Natural killer cell (primary cell): ENCODE results near the gene CACNA1C. TPM values are rescaled to one million over a fixed set of nuclear protein-coding genes. Genes with fewer than 3 reads are reported as not detected.

Source experiments
- ATAC-seq, 3 donors: fragments of 150-1000 bp in 2 of 3; fragments of 200-7000 bp in 1 of 3; cut with Tn5 transposase; 1 replicate in 1 of 3; 2 replicates in 2 of 3; pipeline ENCODE4 v1.10.0; 2021; ENCODE audit warnings: mild to moderate bottlenecking in 2 of 3, moderate library complexity in 2 of 3
- DNase-seq, 2 donors: peaks; one replicate each; pipeline versions ENCODE4 v3.0.0 to v3.0.0-alpha.2; 2013 to 2021; ENCODE audit warnings: mixed read lengths in 1 of 2
- H3K27ac ChIP-seq: one replicate; pipeline ENCODE4 v1.5.1; 2013; ENCODE audit warnings: mild to moderate bottlenecking, low read length
- H3K27me3 ChIP-seq: one replicate; pipeline ENCODE4 v1.6.1; 2013; ENCODE audit warnings: low read length; ENCODE audit not compliant: control insufficient read depth, insufficient read depth
- H3K36me3 ChIP-seq: one replicate; pipeline ENCODE4 v1.6.1; 2013; ENCODE audit warnings: low read length; ENCODE audit not compliant: control insufficient read depth, insufficient read depth
- H3K4me1 ChIP-seq: one replicate; pipeline ENCODE4 v1.6.1; 2013; ENCODE audit warnings: low read length; ENCODE audit not compliant: control insufficient read depth, insufficient read depth
- H3K4me3 ChIP-seq: one replicate; pipeline ENCODE4 v1.5.1; 2013; ENCODE audit warnings: low read length
- H3K9me3 ChIP-seq: one replicate; pipeline ENCODE4 v1.6.1; 2013; ENCODE audit warnings: low read length; ENCODE audit not compliant: control insufficient read depth, insufficient read depth
- H3K27ac Mint-ChIP-seq, 2 donors: one replicate each; pipeline ENCODE4 v1.8.0; 2022; ENCODE audit warnings: mild to moderate bottlenecking in 2 of 2, mixed read lengths in 2 of 2, moderate library complexity in 1 of 2
- H3K27me3 Mint-ChIP-seq, 2 donors: one replicate each; pipeline ENCODE4 v1.8.0; 2022; ENCODE audit warnings: low read depth in 2 of 2, mixed read lengths in 2 of 2
- H3K36me3 Mint-ChIP-seq: one replicate; pipeline ENCODE4 v1.8.0; 2022; ENCODE audit warnings: mixed read lengths
- H3K4me1 Mint-ChIP-seq, 2 donors: one replicate each; pipeline ENCODE4 v1.8.0; 2022; ENCODE audit warnings: mixed read lengths in 2 of 2
- H3K4me3 Mint-ChIP-seq: one replicate; pipeline ENCODE4 v1.8.0; 2022; ENCODE audit warnings: mild to moderate bottlenecking, moderate library complexity, mixed read lengths
- H3K9me3 Mint-ChIP-seq, 2 donors: one replicate each; pipeline ENCODE4 v1.8.0; 2022; ENCODE audit warnings: mixed read lengths in 2 of 2
- WGBS: methylation state at CpG from one replicate; pipeline ENCODE4 v1.1.7; 2013; ENCODE audit warnings: missing lambda C conversion rate; ENCODE audit not compliant: insufficient coverage; 5-methylcytosine and 5-hydroxymethylcytosine counted together
- intact Hi-C: fragments of 100-400 bp; cut with micrococcal nuclease; formaldehyde crosslinking; loops from one replicate; pipeline ENCODE4 v1.14.2; 2022
- total RNA-seq, 4 donors: library from RNA; stranded (reverse); fragments of 120-200 nt in 1 of 4; gene quantifications; one replicate each; pipeline versions ENCODE4 v1.2.3 to v1.2.4, GENCODE V29; 2013 to 2022
- TF ChIP-seq, protein P1 (sequence below): fragments of 200-600 bp; IDR thresholded peaks from one replicate; pipeline ENCODE4 v1.8.0; 2022; ENCODE audit warnings: antibody characterized with exemption

Gene CACNA1C
- total RNA-seq, 3 donors from 2014 or later (not counting 1 experiment from before 2014, with no cell fraction given) = 0.07 to 0.35 (median 0.08) TPM

DNA sequence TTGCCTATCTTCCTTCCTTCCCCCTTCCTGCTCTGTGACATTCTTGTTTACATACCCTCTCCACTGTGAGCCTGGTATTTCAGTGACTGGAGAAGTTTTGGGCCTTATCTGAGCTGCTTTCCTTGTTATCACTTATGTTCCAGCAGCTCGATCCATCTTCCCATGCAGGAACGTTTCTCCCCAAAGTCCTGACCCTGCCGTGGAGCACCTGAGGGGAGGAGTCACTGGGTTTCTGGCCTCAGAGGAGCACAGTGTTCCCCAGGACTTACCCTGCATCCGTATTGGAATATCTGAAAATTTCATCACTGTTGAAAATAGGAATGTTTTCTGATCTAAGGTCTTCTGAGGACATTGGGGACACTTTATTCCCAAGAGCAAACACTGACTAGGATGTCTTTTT, 141.8 kb downstream of the CACNA1C start:
- H3K27me3 Mint-ChIP-seq = peaks cover 0 to 2% of the 10 kb centered on the region in 2 donors
- Histone ChIP-seq H3K9me3 (no peaks in the 10 kb centered on the region), H3K27me3 (no peaks in the 10 kb centered on the region), H3K36me3 (no peaks in the 10 kb centered on the region), H3K4me1 (no peaks in the 10 kb centered on the region), H3K27ac (no peak overlapping the region), H3K4me3 (no peak overlapping the region)
- H3K4me3 Mint-ChIP-seq = no peak overlapping the region
- no peak overlapping the region for H3K27ac Mint-ChIP-seq
- DNase-seq = no peak
- no peaks in the 10 kb centered on the region for H3K4me1 Mint-ChIP-seq
- WGBS = 76% methylated on average over 4 of the region's 4 CpGs
- H3K9me3 Mint-ChIP-seq = no peaks in the 10 kb centered on the region
- intact Hi-C loops = no loop called here
- no peaks in the 10 kb centered on the region for H3K36me3 Mint-ChIP-seq
- no peak for ATAC-seq
- TF ChIP-seq, protein P1, sequence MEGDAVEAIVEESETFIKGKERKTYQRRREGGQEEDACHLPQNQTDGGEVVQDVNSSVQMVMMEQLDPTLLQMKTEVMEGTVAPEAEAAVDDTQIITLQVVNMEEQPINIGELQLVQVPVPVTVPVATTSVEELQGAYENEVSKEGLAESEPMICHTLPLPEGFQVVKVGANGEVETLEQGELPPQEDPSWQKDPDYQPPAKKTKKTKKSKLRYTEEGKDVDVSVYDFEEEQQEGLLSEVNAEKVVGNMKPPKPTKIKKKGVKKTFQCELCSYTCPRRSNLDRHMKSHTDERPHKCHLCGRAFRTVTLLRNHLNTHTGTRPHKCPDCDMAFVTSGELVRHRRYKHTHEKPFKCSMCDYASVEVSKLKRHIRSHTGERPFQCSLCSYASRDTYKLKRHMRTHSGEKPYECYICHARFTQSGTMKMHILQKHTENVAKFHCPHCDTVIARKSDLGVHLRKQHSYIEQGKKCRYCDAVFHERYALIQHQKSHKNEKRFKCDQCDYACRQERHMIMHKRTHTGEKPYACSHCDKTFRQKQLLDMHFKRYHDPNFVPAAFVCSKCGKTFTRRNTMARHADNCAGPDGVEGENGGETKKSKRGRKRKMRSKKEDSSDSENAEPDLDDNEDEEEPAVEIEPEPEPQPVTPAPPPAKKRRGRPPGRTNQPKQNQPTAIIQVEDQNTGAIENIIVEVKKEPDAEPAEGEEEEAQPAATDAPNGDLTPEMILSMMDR = no peak

DNA sequence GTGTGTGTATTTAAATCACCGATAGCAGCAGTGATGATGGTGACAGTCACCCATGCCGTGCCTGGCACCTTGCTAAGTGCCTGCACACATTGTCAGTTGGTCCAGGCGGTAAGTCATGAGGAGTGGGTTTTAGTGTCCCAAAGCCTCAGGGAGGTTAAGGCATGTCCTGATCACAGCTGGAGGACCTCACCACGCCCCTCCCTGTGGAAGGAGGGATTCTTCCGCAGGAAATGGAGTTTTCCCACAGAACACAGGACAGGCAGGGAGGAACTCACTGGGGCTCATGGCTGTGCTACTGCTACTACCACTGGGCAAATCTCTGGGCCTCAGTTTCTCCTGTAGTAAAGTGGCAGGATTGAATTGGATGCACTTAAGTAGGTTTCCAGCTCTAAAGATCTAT, 142.3 kb downstream of the CACNA1C start:
- no peak overlapping the region for H3K4me3 Mint-ChIP-seq
- ATAC-seq (no peak), DNase-seq (no peak)
- TF ChIP-seq, protein P1 = no peak
- no peak overlapping the region for H3K27ac Mint-ChIP-seq
- intact Hi-C loops = no loop called here
- H3K27me3 Mint-ChIP-seq = peaks cover 0 to 2% of the 10 kb centered on the region in 2 donors
- Histone ChIP-seq H3K4me3 (no peak overlapping the region), H3K9me3 (no peaks in the 10 kb centered on the region), H3K27me3 (no peaks in the 10 kb centered on the region), H3K4me1 (no peaks in the 10 kb centered on the region), H3K27ac (no peak overlapping the region), H3K36me3 (no peaks in the 10 kb centered on the region)
- no peaks in the 10 kb centered on the region for H3K4me1 Mint-ChIP-seq
- no peaks in the 10 kb centered on the region for H3K9me3 Mint-ChIP-seq
- 82% methylated on average over 5 of the region's 5 CpGs for WGBS
- H3K36me3 Mint-ChIP-seq = no peaks in the 10 kb centered on the region

DNA sequence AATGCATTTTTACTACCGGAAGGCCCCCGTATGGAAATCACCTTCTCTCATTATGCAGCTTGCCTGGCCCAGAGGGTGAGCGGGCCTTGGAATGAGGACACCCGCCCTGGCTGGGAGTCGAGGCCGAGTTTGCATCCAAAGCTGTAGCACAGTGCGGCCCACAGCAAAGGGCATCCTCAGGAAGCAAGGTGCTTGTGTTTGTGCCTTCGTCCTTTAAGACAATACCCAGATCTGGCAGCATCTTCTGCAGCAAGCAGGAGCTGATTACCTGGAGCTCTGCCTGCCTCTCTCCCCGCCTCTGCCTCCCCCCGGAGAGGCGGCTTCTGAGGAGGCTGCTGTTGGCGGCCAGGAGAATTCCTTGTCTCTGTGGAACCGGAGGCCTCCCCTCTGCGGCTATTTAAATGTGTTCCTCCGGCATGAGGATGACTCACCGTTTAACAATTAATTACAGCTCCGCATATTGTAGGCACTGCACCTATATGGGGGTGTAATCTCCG, 145.3 kb downstream of the CACNA1C start:
- H3K36me3 ChIP-seq = no peaks in the 10 kb centered on the region
- no peaks in the 10 kb centered on the region for H3K4me1 ChIP-seq
- Mint-ChIP-seq H3K4me3 (no peak overlapping the region), H3K36me3 (no peaks in the 10 kb centered on the region), H3K27me3 (peaks cover 0 to 2% of the 10 kb centered on the region in 2 donors), H3K27ac (no peak overlapping the region), H3K4me1 (no peaks in the 10 kb centered on the region), H3K9me3 (no peaks in the 10 kb centered on the region)
- 91% methylated on average over 18 of the region's 18 CpGs for WGBS
- intact Hi-C loops = no loop called here
- no peaks in the 10 kb centered on the region for H3K27me3 ChIP-seq
- no peaks in the 10 kb centered on the region for H3K9me3 ChIP-seq
- ATAC-seq (no peak), DNase-seq (no peak)
- TF ChIP-seq, protein P1 = no peak
- H3K4me3 ChIP-seq = no peak overlapping the region
- no peak overlapping the region for H3K27ac ChIP-seq

DNA sequence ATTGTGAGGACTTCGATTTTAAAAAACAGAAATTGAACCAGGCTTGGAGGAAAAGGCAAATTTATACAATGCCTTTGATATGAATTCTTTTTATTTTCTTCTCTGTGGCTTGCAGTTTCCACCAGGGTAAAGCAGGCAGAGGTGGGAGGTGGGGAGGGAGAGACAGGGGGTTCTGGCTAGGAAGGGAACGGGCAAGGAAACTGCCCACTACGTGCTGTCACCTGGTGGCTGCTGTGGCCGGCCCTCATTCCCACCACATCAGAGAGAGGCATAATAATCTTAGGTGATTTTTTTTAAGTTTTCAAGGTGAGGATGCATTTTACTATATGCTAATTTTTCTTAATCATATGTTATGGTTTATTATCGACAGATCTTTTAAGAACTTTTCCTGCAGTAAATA, 145.8 kb downstream of the CACNA1C start:
- no peaks in the 10 kb centered on the region for H3K4me1 Mint-ChIP-seq
- H3K9me3 Mint-ChIP-seq = no peaks in the 10 kb centered on the region
- H3K27me3 Mint-ChIP-seq = peaks cover 0 to 2% of the 10 kb centered on the region in 2 donors
- no peak overlapping the region for H3K4me3 ChIP-seq
- DNase-seq = no peak
- no peaks in the 10 kb centered on the region for H3K9me3 ChIP-seq
- whole genome bisulfite sequencing = 65% methylated on average over 2 of the region's 5 CpGs
- H3K36me3 ChIP-seq = no peaks in the 10 kb centered on the region
- H3K27me3 ChIP-seq = no peaks in the 10 kb centered on the region
- no peaks in the 10 kb centered on the region for H3K36me3 Mint-ChIP-seq
- intact Hi-C loops = no loop called here
- H3K27ac Mint-ChIP-seq = no peak overlapping the region
- no peak overlapping the region for H3K4me3 Mint-ChIP-seq
- H3K4me1 ChIP-seq = no peaks in the 10 kb centered on the region
- H3K27ac ChIP-seq = no peak overlapping the region
- TF ChIP-seq, protein P1 = no peak
- no peak for ATAC-seq
